Activated CD4-positive, alpha-beta T cell treated with anti-CD3 and anti-CD28 coated beads, Interleukin-2, amount 50 U/mL, for 16 hours (primary cell): ENCODE data around the gene ZFR2.

Source experiments
- DNase-seq: peaks from one replicate; pipeline ENCODE4 v3.0.0-alpha.2; 2020

Gene ZFR2

GRCh38 chr19:3785938-3786824 lies 82.7 kb downstream of the ZFR2 start, which contains the start of gene MATK:
Gene MATK (minus strand): TSS chr19:3786381. CDS start chr19:3785135, 1,246 bp downstream.
- DNase-seq, result no peak

- DNase-seq, result no peak
Measured at GRCh38 chr19:3785451-3785937, 83.3 kb downstream of the ZFR2 start.

DNA sequence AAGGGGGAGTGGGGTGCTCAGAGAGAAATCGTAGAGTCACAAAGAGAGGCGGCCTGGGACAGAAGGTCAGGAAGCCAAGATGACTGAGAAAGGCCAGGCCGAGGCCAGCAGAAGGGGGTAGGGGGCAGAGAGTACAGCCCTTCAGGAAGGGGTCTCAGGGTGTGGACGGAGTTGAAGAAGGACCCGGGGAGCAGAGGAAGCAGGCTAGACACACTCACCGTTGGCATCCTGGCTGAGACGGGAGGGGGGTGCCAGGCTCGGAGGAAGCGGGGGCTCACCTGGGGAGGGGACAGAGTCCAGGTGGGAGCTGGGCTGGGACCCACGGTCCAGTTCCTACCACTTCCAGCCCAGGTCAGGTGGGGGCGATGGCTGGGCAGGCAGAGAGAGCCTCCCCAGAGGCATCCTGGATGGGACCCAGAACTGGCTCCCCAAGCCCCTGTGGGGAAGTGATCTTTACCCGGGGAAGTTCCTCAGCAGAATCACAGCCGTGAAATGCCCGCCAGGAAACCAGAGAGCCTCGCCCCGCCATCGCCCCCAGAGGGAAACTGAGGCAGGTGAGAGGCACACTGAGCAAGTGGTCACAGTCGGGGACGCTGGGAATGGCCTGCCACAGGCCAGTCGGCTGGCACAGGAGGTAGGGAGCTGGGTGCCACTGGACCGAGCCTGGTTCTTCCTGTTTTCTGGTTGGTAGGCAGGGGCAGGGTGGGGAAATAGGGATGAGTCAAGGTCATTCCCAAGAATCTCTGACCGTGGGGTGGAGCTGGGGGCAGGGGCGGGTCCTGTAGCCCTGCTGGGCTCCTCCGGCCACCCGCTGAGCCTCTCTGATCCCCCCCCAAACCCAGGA lies 84.0 kb downstream of the ZFR2 start:
- DNase-seq, result no peak

DNA sequence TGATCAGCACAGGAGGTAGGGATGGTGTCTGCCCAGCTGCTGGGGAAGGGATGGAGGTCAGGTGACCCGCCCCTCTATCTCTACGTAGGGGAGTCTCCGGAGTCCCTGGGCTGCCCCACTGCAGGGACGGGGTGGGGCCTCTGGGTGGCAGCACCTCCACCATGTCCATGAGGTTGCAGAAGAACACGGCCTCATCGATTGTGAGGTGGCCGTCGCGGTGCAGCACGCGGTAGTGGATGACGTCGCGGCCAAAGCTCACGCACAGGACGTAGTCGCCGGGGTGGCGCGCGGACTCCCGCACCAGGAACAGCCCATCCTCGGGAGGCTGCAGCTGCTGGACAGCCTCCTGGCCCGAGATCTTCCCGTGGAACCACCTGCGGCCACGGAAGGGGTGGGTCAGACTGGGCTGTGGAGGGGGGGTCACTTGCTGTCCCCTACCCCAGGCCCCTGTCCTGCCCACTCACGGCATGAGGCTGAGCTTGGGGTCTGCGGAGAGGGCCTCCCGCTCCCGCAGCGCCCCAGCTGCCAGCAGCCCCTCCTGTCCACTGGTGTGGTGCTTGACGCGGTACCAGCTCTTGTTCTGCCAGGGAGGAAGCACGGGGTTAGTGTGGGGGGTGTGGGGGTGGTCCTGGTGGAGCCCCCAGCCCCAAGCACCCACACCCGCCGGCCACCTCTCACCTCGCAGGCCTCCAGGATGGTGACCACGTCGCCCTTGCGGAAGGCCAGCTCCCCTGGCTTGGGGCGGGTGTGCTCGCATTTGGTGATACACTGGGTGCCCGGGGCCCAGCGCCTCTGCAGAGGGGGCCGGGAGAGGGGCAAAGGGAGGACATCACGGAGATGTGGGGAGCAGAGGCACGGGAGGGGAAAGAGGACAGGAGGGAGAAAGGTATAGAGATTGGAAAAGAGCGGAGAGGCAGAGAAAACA lies 84.9 kb downstream of the ZFR2 start:
- DNase-seq, result no peak

DNA sequence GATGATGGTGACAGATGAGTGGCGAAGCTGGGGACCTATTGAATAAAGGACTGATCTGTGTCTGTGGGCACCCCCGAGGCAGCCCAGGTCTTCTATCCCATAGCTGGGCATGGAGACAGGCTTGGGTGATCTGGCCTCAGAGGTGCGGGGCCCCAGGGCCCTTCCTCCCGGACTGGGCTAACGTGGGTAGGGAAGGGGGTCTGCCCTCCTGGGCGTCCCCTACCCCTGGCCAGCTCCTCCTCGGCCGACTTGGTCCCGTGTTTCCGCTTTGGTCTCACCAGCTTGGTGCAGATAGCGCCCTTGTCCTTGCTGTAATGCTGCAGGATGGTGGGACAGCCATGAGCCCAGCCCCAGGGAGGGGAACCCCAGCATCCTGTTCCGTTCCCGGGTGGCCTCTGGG lies 85.9 kb downstream of the ZFR2 start:
- no peak for DNase-seq

DNA sequence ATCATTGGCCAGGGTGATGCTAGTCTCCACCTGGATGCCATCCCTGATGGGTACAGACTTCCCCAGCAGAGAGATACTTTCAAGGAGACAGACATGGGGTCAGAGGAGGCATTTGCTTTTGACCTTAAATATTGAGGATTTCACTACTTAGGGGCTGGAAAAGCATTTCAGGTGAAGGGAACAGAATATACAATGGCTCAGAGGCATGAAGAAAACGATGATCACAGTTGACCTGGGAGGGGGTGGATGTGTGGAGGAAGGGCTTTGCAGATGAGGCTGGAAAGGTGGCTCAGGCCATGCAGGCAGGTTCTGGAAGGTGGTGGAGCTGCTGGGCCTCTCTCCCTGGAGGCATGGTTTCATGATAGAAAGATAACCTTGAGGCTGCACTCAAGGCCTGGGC lies 86.5 kb downstream of the ZFR2 start:
- no peak for DNase-seq

- DNase-seq, result no peak
Measured at GRCh38 chr19:3781603-3782002, 87.2 kb downstream of the ZFR2 start.

GRCh38 chr19:3780786-3781304 lies 88.0 kb downstream of the ZFR2 start:
- no peak for DNase-seq

GRCh38 chr19:3778899-3779723 lies 89.7 kb downstream of the ZFR2 start:
- no peak for DNase-seq

- no peak for DNase-seq
Measured at GRCh38 chr19:3778104-3778867, 90.6 kb downstream of the ZFR2 start.

GRCh38 chr19:3776479-3777040 lies 92.3 kb downstream of the ZFR2 start:
- DNase-seq, result no peak

GRCh38 chr19:3775831-3776230 lies 93.0 kb downstream of the ZFR2 start:
- DNase-seq, result no peak

- no peak for DNase-seq
Measured at GRCh38 chr19:3775374-3775711, 93.5 kb downstream of the ZFR2 start.

DNA sequence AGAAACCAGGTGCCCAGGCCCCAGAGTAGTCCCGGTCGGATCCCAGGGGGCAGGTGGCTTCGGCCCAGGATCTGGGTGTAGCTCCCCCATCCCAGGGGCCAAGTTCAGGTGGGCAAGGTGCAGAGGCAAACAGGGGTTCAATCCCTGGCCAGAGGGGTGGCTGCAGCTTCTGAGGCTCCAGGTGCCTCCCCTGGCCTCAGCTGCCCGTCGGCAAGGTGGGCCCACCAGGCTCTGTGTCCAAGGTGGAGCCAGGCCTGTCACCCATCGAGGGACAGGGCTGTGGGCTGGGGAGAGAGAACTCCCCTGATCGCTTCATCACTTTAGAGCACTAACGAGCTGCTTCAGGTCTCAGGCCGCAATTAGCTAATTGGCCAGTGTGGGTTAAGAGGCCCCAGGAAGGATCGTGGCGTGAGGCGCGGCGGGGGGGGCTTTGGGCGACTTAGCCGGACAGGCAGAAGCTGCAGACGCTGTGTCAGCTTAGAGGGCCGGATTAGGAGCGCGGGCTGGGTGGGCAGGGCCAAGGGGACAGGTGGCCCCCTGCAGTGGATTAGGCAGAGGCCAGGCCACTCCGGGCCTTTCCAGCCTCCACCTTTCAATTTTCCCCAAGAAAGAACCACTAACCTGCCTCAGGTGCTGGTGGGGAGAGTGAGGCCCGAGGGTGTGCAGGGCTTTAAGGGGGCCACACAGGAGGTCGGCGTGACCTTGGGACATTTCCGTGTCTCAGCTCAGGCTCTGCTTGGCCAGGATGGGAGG lies 94.0 kb downstream of the ZFR2 start:
- no peak for DNase-seq

GRCh38 chr19:3773814-3774515 lies 94.9 kb downstream of the ZFR2 start:
- no peak for DNase-seq

GRCh38 chr19:3771906-3772455 lies 96.9 kb downstream of the ZFR2 start, which contains the start of gene RAX2:
Gene RAX2 (minus strand): TSS chr19:3772228. CDS start chr19:3771742, 486 bp downstream.
- DNase-seq, result no peak

DNA sequence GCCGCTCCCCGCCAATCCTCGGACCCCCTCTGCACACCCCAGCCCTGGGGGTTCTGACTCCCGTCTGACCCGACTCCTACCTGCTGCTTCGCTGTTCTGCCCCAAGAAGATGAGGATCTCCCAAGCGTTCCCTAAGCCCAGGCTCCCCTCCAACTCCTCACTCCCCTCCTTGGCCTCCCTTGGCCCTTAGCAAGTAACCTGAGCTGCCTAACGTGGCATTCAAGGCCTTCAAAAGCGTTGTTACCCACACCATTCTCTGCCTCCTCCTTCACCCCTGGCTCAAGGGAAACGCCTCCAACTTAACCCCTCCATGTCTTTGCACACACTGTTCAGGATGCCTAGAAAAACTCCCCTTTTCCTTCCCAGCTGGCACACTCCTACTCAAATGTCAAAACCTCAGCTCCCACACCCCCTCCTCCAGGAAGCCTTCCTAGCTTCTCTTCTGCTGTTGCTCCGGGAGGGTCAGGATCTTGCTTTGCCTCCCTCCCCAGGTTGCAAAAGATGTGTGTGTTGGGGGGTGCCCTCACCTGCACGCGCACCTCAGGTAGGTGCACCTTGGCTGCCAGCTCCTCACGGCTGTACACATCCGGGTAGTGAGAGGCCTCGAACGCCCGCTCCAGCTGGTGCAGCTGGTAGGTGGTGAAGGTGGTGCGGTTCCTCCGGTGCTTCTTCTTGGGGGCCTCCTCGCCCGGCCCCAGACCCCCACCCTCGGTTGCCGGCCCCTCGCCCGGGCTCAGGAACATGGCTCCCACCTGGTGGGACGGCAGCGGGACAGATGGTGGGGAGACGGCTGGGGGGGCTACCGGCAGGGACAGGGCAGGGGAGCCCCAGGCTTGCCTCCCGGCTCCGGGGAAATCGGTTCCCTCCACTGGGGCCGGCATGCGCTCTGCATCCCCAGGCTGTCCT lies 97.6 kb downstream of the ZFR2 start:
- no peak for DNase-seq
